Heart right ventricle (tissue), 16 donors: ENCODE data around the gene CARMIL1. TPM values are rescaled to one million over a fixed set of nuclear protein-coding genes. Genes with fewer than 3 reads are reported as not detected.
A peak's percentile ranks its signal among the peaks of the same experiment; 100 is the strongest.

Experiments
- ATAC-seq, 8 donors: fragments of 200-7000 bp; cut with Tn5 transposase; one replicate each; pipeline ENCODE4 v1.9.1; 2020; ENCODE audit warnings: mild to moderate bottlenecking in 8 of 8, moderate library complexity in 8 of 8, moderate number of reproducible peaks in 1 of 8
- DNase-seq, 2 donors: peaks; one replicate each; pipeline ENCODE4 v3.0.0-alpha.2; 2020
- H3K27ac ChIP-seq, 10 donors: fragments of 200-600 bp; sonication (generic) in 2 of 10; one replicate each; pipeline versions ENCODE4 v1.5.0 to v1.8.0; 2020 to 2022; ENCODE audit warnings: mild to moderate bottlenecking in 3 of 10
- H3K27me3 ChIP-seq, 7 donors: fragments of 200-600 bp; one replicate each; pipeline ENCODE4 v1.8.0; 2021 to 2022; ENCODE audit warnings: mild to moderate bottlenecking in 2 of 7
- H3K36me3 ChIP-seq, 9 donors: fragments of 200-600 bp; sonication (generic) in 1 of 9; one replicate each; pipeline versions ENCODE4 v1.5.0 to v1.8.0; 2020 to 2022; ENCODE audit warnings: mild to moderate bottlenecking in 2 of 9
- H3K4me1 ChIP-seq, 9 donors: fragments of 200-600 bp; sonication (generic) in 1 of 9; one replicate each; pipeline versions ENCODE4 v1.5.0 to v1.8.0; 2020 to 2022; ENCODE audit warnings: mild to moderate bottlenecking in 4 of 9
- H3K4me3 ChIP-seq, 10 donors: fragments of 200-600 bp; sonication (generic) in 2 of 10; one replicate each; pipeline versions ENCODE4 v1.5.0 to v1.8.0; 2020 to 2022; ENCODE audit warnings: mild to moderate bottlenecking in 7 of 10, moderate library complexity in 2 of 10
- H3K9me3 ChIP-seq, 11 donors: fragments of 200-600 bp in 10 of 11; sonication (generic) in 2 of 11; one replicate each; pipeline versions ENCODE4 v1.5.0 to v1.8.0; 2013 to 2022; ENCODE audit warnings: mild to moderate bottlenecking in 2 of 11, control low read depth in 1 of 11, moderate library complexity in 1 of 11
- whole genome bisulfite sequencing, 2 donors: extraction: QIAGEN DNeasy Blood & Tissue Kit; methylation state at CpG; one replicate each; pipeline ENCODE4 v1.1.7; 2013; ENCODE audit warnings: inconsistent platforms in 1 of 2; 5-methylcytosine and 5-hydroxymethylcytosine counted together
- intact Hi-C, 10 donors: fragments of 100-400 bp; cut with DNase I; formaldehyde crosslinking; loops; one replicate each; pipeline versions ENCODE4 v1.11.1 to v1.14.2; 2022
- polyA plus RNA-seq, 2 donors: library from polyadenylated mRNA; stranded (reverse); fragments of 200-250 nt; gene quantifications; one replicate each; pipeline ENCODE4 v1.2.3, GENCODE V29; 2013
- total RNA-seq, 10 donors: library from RNA; stranded (reverse); fragmentation: NEBNext Ultra II Directional in 3 of 10; extraction: Animal tissue kit (Norgen Biotek cat#: 25700) in 3 of 10; gene quantifications; one replicate each; pipeline versions ENCODE4 v1.2.1 to v1.2.4, GENCODE V29; 2021 to 2023
- TF ChIP-seq, protein P1 (sequence below), 9 donors: fragments of 200-600 bp; sonication (generic) in 2 of 9; IDR thresholded peaks; one replicate each; pipeline versions ENCODE4 v1.5.0 to v1.8.0; 2021 to 2022; ENCODE audit warnings: antibody characterized with exemption in 9 of 9, mild to moderate bottlenecking in 5 of 9, moderate library complexity in 1 of 9
- donor health status: Arrhythmogenic right ventricular cardiomyopathy.
- donor health status: ischemic (EF 13 %, LVEDD 7.1; RV severe dilation, severe dysfunction).
- donor health status: healthy with polysubstance abuse.
- donor health status: DM: no; HTN: yes; CAD: no.
- donor health status: DM: no; HTN: no; CAD: no.
- donor health status: ischemic (EF 25% LVEDD 6.9; RV normal size, moderate dysfunction).
- donor health status: ischemic (EF 25% LVEDD 5.7; RV mildly dilated, moderate dysfunction).
- donor health status: healthy.
- donor health status: DM: yes; HTN: yes; CAD: no.
- donor health status: Ischemic cardiomyopathy.
- donor health status: ischemic (EF 35%, LVEDD 5.7; RV mildly dilated, moderate dysfunction).
- donor health status: nonischemic (EF 11% LVEDD 7.7; RV severe dilation, severe dysfunction).
- donor health status: DM: yes; HTN: yes; CAD: no.
- donor health status: PGD.
- donor health status: ischemic (EF 29% LVEDD 5.4; RV normal size, mild dysfunction).
- donor health status: nonischemic (EF 23%, LVEDD 6.1; RV moderate dilation, normal function).

CARMIL1 gene
- total and polyA plus RNA-seq, 12 donors = 1.2 to 10.3 (median 4.1) TPM

DNA sequence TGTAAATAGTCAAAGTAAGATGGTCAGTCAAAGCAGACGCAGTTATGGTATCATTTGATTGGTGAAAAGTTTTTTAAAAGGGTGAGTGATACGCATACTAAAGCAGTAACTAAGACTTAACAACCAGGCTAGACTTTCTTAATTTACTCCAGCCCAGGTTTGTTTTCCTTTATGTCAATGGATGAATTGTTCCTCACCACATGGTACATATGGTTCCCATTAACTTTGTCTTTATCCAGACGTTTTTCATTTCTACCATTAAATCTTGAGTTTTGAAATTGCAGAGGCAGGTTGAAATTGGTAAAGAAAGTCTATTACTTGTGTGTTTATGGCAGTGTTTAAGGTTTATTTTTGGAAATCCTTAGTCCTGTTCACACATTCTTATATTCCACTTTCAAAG lies 274.3 kb downstream of the CARMIL1 start:
- Histone ChIP-seq H3K36me3 (no peaks in the 10 kb centered on the region), H3K4me1 (peaks cover 0 to 4% (median 0%) of the 10 kb centered on the region in 9 donors), H3K27me3 (no peaks in the 10 kb centered on the region), H3K4me3 (no peak overlapping the region), H3K27ac (no peak overlapping the region), H3K9me3 (no peaks in the 10 kb centered on the region)
- no peak for ATAC-seq
- DNase-seq = no peak
- intact Hi-C loops = loop anchor here in 2 of 10 donors (5.0 to 10.0 kb wide), 3 partner anchors 279 to 341 kb away; partner anchors contain the start of gene CARMIL1 (in 1 of the 2)
- WGBS, 2 donors = 74 to 81% methylated on average over 3 of the region's 3 CpGs
- TF ChIP-seq, protein P1, sequence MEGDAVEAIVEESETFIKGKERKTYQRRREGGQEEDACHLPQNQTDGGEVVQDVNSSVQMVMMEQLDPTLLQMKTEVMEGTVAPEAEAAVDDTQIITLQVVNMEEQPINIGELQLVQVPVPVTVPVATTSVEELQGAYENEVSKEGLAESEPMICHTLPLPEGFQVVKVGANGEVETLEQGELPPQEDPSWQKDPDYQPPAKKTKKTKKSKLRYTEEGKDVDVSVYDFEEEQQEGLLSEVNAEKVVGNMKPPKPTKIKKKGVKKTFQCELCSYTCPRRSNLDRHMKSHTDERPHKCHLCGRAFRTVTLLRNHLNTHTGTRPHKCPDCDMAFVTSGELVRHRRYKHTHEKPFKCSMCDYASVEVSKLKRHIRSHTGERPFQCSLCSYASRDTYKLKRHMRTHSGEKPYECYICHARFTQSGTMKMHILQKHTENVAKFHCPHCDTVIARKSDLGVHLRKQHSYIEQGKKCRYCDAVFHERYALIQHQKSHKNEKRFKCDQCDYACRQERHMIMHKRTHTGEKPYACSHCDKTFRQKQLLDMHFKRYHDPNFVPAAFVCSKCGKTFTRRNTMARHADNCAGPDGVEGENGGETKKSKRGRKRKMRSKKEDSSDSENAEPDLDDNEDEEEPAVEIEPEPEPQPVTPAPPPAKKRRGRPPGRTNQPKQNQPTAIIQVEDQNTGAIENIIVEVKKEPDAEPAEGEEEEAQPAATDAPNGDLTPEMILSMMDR (IDR thresholded peaks at IDR 0.05) = no peak

- no peaks in the 10 kb centered on the region for H3K27me3 ChIP-seq
- peaks cover 0 to 4% (median 0%) of the 10 kb centered on the region in 9 donors for H3K4me1 ChIP-seq
- intact Hi-C loops = loop anchor here in 5 of 10 donors (2.0 to 10.0 kb wide), 7 partner anchors 278 to 340 kb away; partner anchors contain the start of gene CARMIL1 (in 2 of the 5)
- ATAC-seq (no peak), DNase-seq (no peak)
- WGBS, 2 donors = 88 to 96% methylated on average over 2 of the region's 2 CpGs
- no peak overlapping the region for H3K27ac ChIP-seq
- H3K9me3 ChIP-seq = no peaks in the 10 kb centered on the region
- H3K4me3 ChIP-seq = no peak overlapping the region
- TF ChIP-seq, protein P1 (IDR thresholded peaks at IDR 0.05) = no peak
- no peaks in the 10 kb centered on the region for H3K36me3 ChIP-seq
These were observed 276.0 kb downstream of the CARMIL1 start for GRCh38 chr6:25555188-25555587.

DNA sequence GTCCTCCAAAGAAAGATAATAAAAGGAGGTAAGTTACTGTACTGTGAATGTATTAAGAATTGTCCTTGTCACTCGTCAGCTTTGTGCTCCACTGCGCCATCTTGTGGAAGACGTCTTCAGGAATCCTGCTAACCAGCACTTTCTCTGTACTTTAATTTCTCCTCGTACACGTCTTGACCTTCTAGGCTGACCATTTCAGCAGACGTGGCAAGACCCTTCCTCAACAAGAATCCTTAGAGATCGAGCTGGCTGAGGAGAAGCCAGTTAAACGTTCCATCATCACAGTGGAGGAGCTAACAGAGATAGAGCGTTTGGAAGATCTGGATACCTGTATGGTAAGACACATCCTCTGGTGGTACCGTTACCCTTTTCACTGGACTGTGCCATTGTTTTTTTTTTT lies 277.3 kb downstream of the CARMIL1 start:
- TF ChIP-seq, protein P1 (IDR thresholded peaks at IDR 0.05) = peak; percentile 43 to 90 (median 85)
- H3K4me3 ChIP-seq = no peak overlapping the region
- DNase-seq (peak; percentile 62 to 83), ATAC-seq (peak in 4 of 8 donors; percentile 49 to 67 (median 59))
- 20 to 22% methylated on average over 10 of the region's 10 CpGs for WGBS, 2 donors
- no peak overlapping the region for H3K27ac ChIP-seq
- H3K4me1 ChIP-seq = peaks cover 0 to 4% (median 0%) of the 10 kb centered on the region in 9 donors
- H3K9me3 ChIP-seq = no peaks in the 10 kb centered on the region
- H3K27me3 ChIP-seq = no peaks in the 10 kb centered on the region
- H3K36me3 ChIP-seq = no peaks in the 10 kb centered on the region
- intact Hi-C loops = loop anchor here in 8 of 10 donors (1.0 to 10.0 kb wide), 9 partner anchors 279 to 338 kb away; partner anchors contain the start of gene CARMIL1 (in 2 of the 8)

- Histone ChIP-seq H3K27ac (no peak overlapping the region), H3K27me3 (no peaks in the 10 kb centered on the region), H3K4me3 (no peak overlapping the region), H3K36me3 (no peaks in the 10 kb centered on the region), H3K4me1 (peaks cover 0 to 4% (median 0%) of the 10 kb centered on the region in 9 donors), H3K9me3 (no peaks in the 10 kb centered on the region)
- ATAC-seq (no peak), DNase-seq (no peak)
- TF ChIP-seq, protein P1 (IDR thresholded peaks at IDR 0.05) = no peak
- intact Hi-C loops = loop anchor here in 5 of 10 donors (5.0 to 10.0 kb wide), 6 partner anchors 281 to 337 kb away; partner anchors contain the start of gene CARMIL1 (in 2 of the 5)
- 76 to 81% methylated on average over 3 of the region's 3 CpGs for WGBS, 2 donors
These were observed 279.1 kb downstream of the CARMIL1 start for GRCh38 chr6:25558155-25558817.
